ENCODE results near the gene GNMT. TPM values are rescaled to one million over a fixed set of nuclear protein-coding genes. Genes with fewer than 3 reads are reported as not detected.
A peak's percentile ranks its signal among the peaks of the same experiment; 100 is the strongest.

Gene GNMT
- total and polyA plus RNA-seq, 9 of the 15 experiments (the other 6 are each of a cell fraction or from before 2014, with no cell fraction given): 0.11 to 0.29 (median 0.15) TPM; not detected in 6

DNA sequence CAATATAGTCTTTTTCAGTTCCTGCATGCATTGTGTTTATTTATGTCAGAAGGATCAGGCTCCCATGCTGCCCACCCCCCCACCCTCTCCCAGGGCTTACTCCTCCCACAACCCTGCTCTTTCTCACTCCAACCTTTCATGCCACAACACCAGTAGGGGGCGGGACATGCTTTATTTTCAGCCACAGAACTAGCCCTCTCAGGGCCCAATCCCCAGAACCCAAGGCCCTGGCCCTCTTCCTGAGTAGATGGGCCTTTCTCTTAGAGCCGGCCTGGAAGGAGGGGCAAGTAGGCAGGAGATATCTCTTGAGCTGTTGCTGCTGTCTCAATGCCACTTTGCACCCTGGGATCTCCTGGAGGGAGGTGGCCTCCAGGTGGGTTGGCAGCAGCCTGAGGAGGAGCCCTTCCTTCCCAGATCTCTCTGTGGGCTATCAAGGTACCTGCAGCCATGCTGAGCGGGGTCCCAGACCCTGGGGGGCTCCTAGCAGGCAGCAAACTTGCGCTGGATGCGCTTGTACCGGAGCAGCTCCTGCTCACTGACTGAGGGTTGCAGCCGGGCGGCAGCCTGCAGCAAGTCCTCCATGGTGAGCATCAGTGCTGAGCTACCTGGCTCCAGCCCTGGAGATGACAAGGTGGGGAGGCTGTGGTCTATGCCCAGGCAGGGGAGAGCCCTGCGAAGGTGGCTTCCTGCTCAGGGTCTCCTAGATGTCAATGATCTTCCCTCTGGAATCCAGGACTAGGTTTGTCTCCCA lies 3.5 kb downstream of the GNMT start (continued):
- TF ChIP-seq REST (IDR thresholded peaks at IDR 0.05; ENCODE audit: borderline replicate concordance) (peak; percentile 72; the same call in 1 of the 2 replicates), REST (CRISPR knock-in tag; IDR thresholded peaks at IDR 0.05; ENCODE audit: low read depth) (no peak), NCOA1 (IDR thresholded peaks at IDR 0.05; ENCODE audit: low read depth) (no peak), AFF4 (CRISPR knock-in tag; IDR thresholded peaks at IDR 0.05) (no peak), CGGBP1 (CRISPR knock-in tag; IDR thresholded peaks at IDR 0.05) (no peak), HLTF (IDR thresholded peaks at IDR 0.05) (no peak), ETV1 (tag; conservative IDR thresholded peaks at IDR 0.05; ENCODE audit: low read depth) (0 out of 2 replicates have a peak, but pooled peaks have one; percentile 17), ZNF57 (CRISPR knock-in tag; IDR thresholded peaks at IDR 0.05) (no peak), GATAD2A (IDR thresholded peaks at IDR 0.05) (no peak), ZC3H4 (CRISPR knock-in tag; IDR thresholded peaks at IDR 0.05; ENCODE audit: borderline replicate concordance) (no peak), ZNF24 (IDR thresholded peaks at IDR 0.05) (no peak), TEAD2 (tag; IDR thresholded peaks at IDR 0.05) (no peak), MEF2A (IDR thresholded peaks at IDR 0.05; ENCODE audit: control insufficient read depth, low read depth, low read length) (no peak), MYNN (IDR thresholded peaks at IDR 0.05) (no peak), MYNN (CRISPR knock-in tag; IDR thresholded peaks at IDR 0.05) (no peak), SAFB (IDR thresholded peaks at IDR 0.05; ENCODE audit: borderline replicate concordance, low read depth, low read length) (no peak)
- TF ChIP-seq, protein P1, sequence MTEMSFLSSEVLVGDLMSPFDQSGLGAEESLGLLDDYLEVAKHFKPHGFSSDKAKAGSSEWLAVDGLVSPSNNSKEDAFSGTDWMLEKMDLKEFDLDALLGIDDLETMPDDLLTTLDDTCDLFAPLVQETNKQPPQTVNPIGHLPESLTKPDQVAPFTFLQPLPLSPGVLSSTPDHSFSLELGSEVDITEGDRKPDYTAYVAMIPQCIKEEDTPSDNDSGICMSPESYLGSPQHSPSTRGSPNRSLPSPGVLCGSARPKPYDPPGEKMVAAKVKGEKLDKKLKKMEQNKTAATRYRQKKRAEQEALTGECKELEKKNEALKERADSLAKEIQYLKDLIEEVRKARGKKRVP (CRISPR knock-in tag; IDR thresholded peaks at IDR 0.05): no peak

All from K562 (cell line).